RWPE2 (cell line): ENCODE measurements around the gene CBX2.

Experiments used
- ATAC-seq: fragments of 200-7000 bp; cut with Tn5 transposase; 3 replicates; pipeline ENCODE4 v1.9.1; 2021; ENCODE audit warnings: low read depth
- DNase-seq: peaks from one replicate; pipeline ENCODE4 v3.0.0-alpha.2; 2020; ENCODE audit warnings: low spot score
- H3K27ac ChIP-seq: fragments of 450-650 bp; 2 replicates; pipeline ENCODE4 v1.5.1; 2017; ENCODE audit warnings: mild to moderate bottlenecking; ENCODE audit not compliant: poor library complexity, severe bottlenecking
- H3K27me3 ChIP-seq: fragments of 250-450 bp; sonication (Bioruptor Pico); 2 replicates; pipeline ENCODE4 v1.5.1; 2021; ENCODE audit warnings: mild to moderate bottlenecking, moderate library complexity; ENCODE audit not compliant: insufficient read depth, poor library complexity, severe bottlenecking
- H3K36me3 ChIP-seq: fragments of 250-450 bp; sonication (Bioruptor Pico); 2 replicates; pipeline ENCODE4 v1.5.1; 2020; ENCODE audit warnings: low read depth, mild to moderate bottlenecking, moderate library complexity
- H3K4me1 ChIP-seq: fragments of 250-450 bp; sonication (Bioruptor Pico); 2 replicates; pipeline ENCODE4 v1.5.1; 2021; ENCODE audit warnings: mild to moderate bottlenecking, moderate library complexity; ENCODE audit not compliant: insufficient read depth, poor library complexity, severe bottlenecking
- H3K4me3 ChIP-seq: fragments of 250-450 bp; sonication (Bioruptor Pico); 2 replicates; pipeline ENCODE4 v1.5.1; 2021; ENCODE audit warnings: mild to moderate bottlenecking, moderate library complexity; ENCODE audit not compliant: severe bottlenecking
- H3K9me3 ChIP-seq: fragments of 250-450 bp; sonication (Bioruptor Pico); 2 replicates; pipeline ENCODE4 v1.5.1; 2021; ENCODE audit warnings: mild to moderate bottlenecking, moderate library complexity; ENCODE audit not compliant: severe bottlenecking
- CTCF ChIP-seq: fragments of 450-650 bp; IDR thresholded peaks from one replicate; pipeline ENCODE4 v1.5.1; 2017; ENCODE audit warnings: mild to moderate bottlenecking, moderate library complexity; ENCODE audit not compliant: poor library complexity, severe bottlenecking

The CBX2 gene

GRCh38 chr17:79794659-79795511, 16.9 kb downstream of the CBX2 start:
- 0 out of 2 replicates have a peak, but pooled peaks cover 4% of the 10 kb centered on the region for H3K36me3 ChIP-seq
- no peak overlapping the region for H3K4me3 ChIP-seq
- H3K9me3 ChIP-seq: no peaks in the 10 kb centered on the region
- no peak overlapping the region for H3K27ac ChIP-seq
- ATAC-seq (no peak), DNase-seq (no peak)
- H3K4me1 ChIP-seq: peaks cover 4% of the 10 kb centered on the region
- peaks cover 59% of the 10 kb centered on the region for H3K27me3 ChIP-seq
- no peak for TF ChIP-seq CTCF

- TF ChIP-seq CTCF: no peak
- H3K4me1 ChIP-seq: peaks cover 7% of the 10 kb centered on the region
- ATAC-seq (no peak), DNase-seq (no peak)
- H3K9me3 ChIP-seq: no peaks in the 10 kb centered on the region
- 0 out of 2 replicates have a peak, but pooled peaks cover 4% of the 10 kb centered on the region for H3K36me3 ChIP-seq
- no peak overlapping the region for H3K27ac ChIP-seq
- H3K4me3 ChIP-seq: peak overlapping the region; percentile 77
- peaks cover 59% of the 10 kb centered on the region for H3K27me3 ChIP-seq
These were observed 18.0 kb downstream of the CBX2 start for GRCh38 chr17:79795795-79796443.

- no peak for DNase-seq
- Histone ChIP-seq H3K27me3 (peaks cover 59% of the 10 kb centered on the region), H3K9me3 (no peaks in the 10 kb centered on the region), H3K36me3 (0 out of 2 replicates have a peak, but pooled peaks cover 4% of the 10 kb centered on the region), H3K4me1 (peaks cover 7% of the 10 kb centered on the region), H3K4me3 (peak overlapping the region; percentile 77), H3K27ac (peak overlapping the region; percentile 20)
- no peak for ATAC-seq
- no peak for TF ChIP-seq CTCF
These were observed 18.5 kb downstream of the CBX2 start for GRCh38 chr17:79796444-79796762.

- Histone ChIP-seq H3K36me3 (0 out of 2 replicates have a peak, but pooled peaks cover 4% of the 10 kb centered on the region), H3K9me3 (no peaks in the 10 kb centered on the region), H3K4me3 (peak within 1 kb of the TSS; percentile 77), H3K27ac (peak within 1 kb of the TSS; percentile 20), H3K4me1 (peaks cover 7% of the 10 kb centered on the region), H3K27me3 (peaks cover 59% of the 10 kb centered on the region)
- DNase-seq (peak; percentile 100), ATAC-seq (peak; percentile 72)
- no peak for TF ChIP-seq CTCF
These were observed 19.0 kb downstream of the CBX2 start, which contains the start of gene CBX8 for GRCh38 chr17:79796763-79797491. Gene CBX8, minus strand, starts transcription at chr17:79797077. Its CDS starts 79 bp downstream, at chr17:79796998.
